H1 (cell line): ENCODE data around the gene WDR37. TPM values are rescaled to one million over a fixed set of nuclear protein-coding genes. Genes with fewer than 3 reads are reported as not detected.

Experiments
- CTCF ChIA-PET: fragments of 300-600 bp; sonication (Branson Sonifier 250); formaldehyde crosslinking; loops from one replicate; lab custom pipeline; 2021; ENCODE audit not compliant: partially characterized antibody; lab: Charles Lee
- POLR2A ChIA-PET: fragments of 300-600 bp; sonication (Branson Sonifier 250); formaldehyde crosslinking; loops from one replicate; lab custom pipeline; 2021; ENCODE audit warnings: inconsistent platforms; ENCODE audit not compliant: partially characterized antibody; lab: Charles Lee
- DNase-seq, 2 experiments: peaks; one replicate each; pipeline versions ENCODE4 v3.0.0 to v3.0.0-alpha.2; 2010 to 2022; ENCODE audit warnings: low spot score in 2 of 2, low read depth in 1 of 2, mixed read lengths in 1 of 2
- FAIRE-seq: peaks from 2 replicates; lab custom pipeline; 2011; peaks lifted over from hg19 to GRCh38; lab: Jason Lieb, UNC
- H2AFZ ChIP-seq: 2 replicates; pipeline ENCODE4 v1.8.1; 2012; ENCODE audit warnings: low read length, inconsistent platforms
- H2AK5ac ChIP-seq: 2 replicates; pipeline ENCODE4 v1.6.1; 2013; ENCODE audit warnings: low read depth, low read length
- H2BK120ac ChIP-seq: replicated peaks from 2 replicates; pipeline ENCODE3; 2013; ENCODE audit warnings: low read depth, low read length, inconsistent platforms
- H2BK12ac ChIP-seq: 2 replicates; pipeline ENCODE4 v1.6.1; 2013; ENCODE audit warnings: low read depth, low read length
- H2BK15ac ChIP-seq: 2 replicates; pipeline ENCODE4 v1.6.1; 2013; ENCODE audit warnings: low read length
- H2BK20ac ChIP-seq: 2 replicates; pipeline ENCODE4 v1.6.1; 2013; ENCODE audit warnings: low read length
- H2BK5ac ChIP-seq: 2 replicates; pipeline ENCODE4 v1.6.1; 2013; ENCODE audit warnings: low read depth, low read length
- H3K14ac ChIP-seq: 2 replicates; pipeline ENCODE4 v1.6.1; 2013; ENCODE audit warnings: inconsistent platforms; ENCODE audit not compliant: insufficient read length
- H3K18ac ChIP-seq: 2 replicates; pipeline ENCODE4 v1.6.1; 2013; ENCODE audit warnings: low read length; ENCODE audit errors: extremely low read depth
- H3K23ac ChIP-seq: 2 replicates; pipeline ENCODE4 v1.6.1; 2013; ENCODE audit warnings: inconsistent platforms; ENCODE audit not compliant: insufficient read length
- H3K23me2 ChIP-seq: 2 replicates; pipeline ENCODE4 v1.6.1; 2013; ENCODE audit warnings: low read depth, low read length
- H3K27ac ChIP-seq: 2 replicates; pipeline ENCODE4 v1.6.1; 2011; ENCODE audit warnings: low read depth, low read length, inconsistent platforms
- H3K27me3 ChIP-seq, 4 experiments: replicated peaks in 1 of 4; 1 replicate in 1 of 4; 2 replicates in 3 of 4; pipeline versions ENCODE4 v1.6.1 to v1.8.1; 2011 to 2013; ENCODE audit warnings: low read length in 3 of 4, mild to moderate bottlenecking in 3 of 4, inconsistent platforms in 2 of 4, mixed read lengths in 2 of 4, moderate library complexity in 1 of 4; ENCODE audit not compliant: control insufficient read depth in 3 of 4, insufficient read depth in 3 of 4; ENCODE audit errors: extremely low read depth in 1 of 4
- H3K36me3 ChIP-seq, 4 experiments: 2 replicates each; pipeline versions ENCODE4 v1.6.1 to v1.8.1; 2011 to 2013; ENCODE audit warnings: mild to moderate bottlenecking in 4 of 4, low read length in 3 of 4, moderate library complexity in 2 of 4, control low read depth in 1 of 4, inconsistent platforms in 1 of 4; ENCODE audit not compliant: insufficient read depth in 4 of 4, control insufficient read depth in 2 of 4
- H3K4ac ChIP-seq: replicated peaks from 2 replicates; pipeline ENCODE3; 2013; ENCODE audit warnings: low read length, low read depth, mixed read lengths, inconsistent platforms; ENCODE audit not compliant: insufficient read length
- H3K4me1 ChIP-seq, 4 experiments: replicated peaks in 1 of 4; 1 replicate in 1 of 4; 2 replicates in 3 of 4; pipeline versions ENCODE4 v1.6.1 to v1.8.1; 2011 to 2013; ENCODE audit warnings: low read length in 3 of 4, inconsistent platforms in 2 of 4, mixed read lengths in 1 of 4; ENCODE audit not compliant: insufficient read depth in 4 of 4, control insufficient read depth in 3 of 4
- H3K4me2 ChIP-seq, 2 experiments: 2 replicates each; pipeline versions ENCODE4 v1.6.1 to v1.8.1; 2011 to 2013; ENCODE audit warnings: low read depth in 2 of 2, low read length in 2 of 2, control low read depth in 1 of 2, inconsistent platforms in 1 of 2, mild to moderate bottlenecking in 1 of 2; ENCODE audit not compliant: insufficient read depth in 1 of 2
- H3K4me3 ChIP-seq, 4 experiments: fragments of 200-600, 300-600 bp in 1 of 4; sonication (generic), shearing (Covaris generic), sonication (Bioruptor Twin) in 1 of 4; 2 replicates each; pipeline versions ENCODE4 v1.5.1 to v1.8.1; 2011 to 2016; ENCODE audit warnings: low read length in 4 of 4, low read depth in 3 of 4, control low read depth in 2 of 4, inconsistent platforms in 2 of 4, mild to moderate bottlenecking in 2 of 4, mixed read lengths in 1 of 4, moderate library complexity in 1 of 4; ENCODE audit not compliant: insufficient read depth in 2 of 4; ENCODE audit errors: extremely low read depth in 1 of 4
- H3K56ac ChIP-seq: replicated peaks from 2 replicates; pipeline ENCODE3; 2013; ENCODE audit warnings: low read depth, mild to moderate bottlenecking, mixed read lengths, low read length, inconsistent platforms; ENCODE audit not compliant: insufficient read length
- H3K79me1 ChIP-seq: 2 replicates; pipeline ENCODE4 v1.6.1; 2013; ENCODE audit warnings: low read depth, low read length, control low read depth
- H3K79me2 ChIP-seq, 2 experiments: 2 replicates each; pipeline versions ENCODE4 v1.6.1 to v1.8.1; 2012 to 2013; ENCODE audit warnings: low read length in 2 of 2, mild to moderate bottlenecking in 2 of 2, inconsistent platforms in 1 of 2; ENCODE audit not compliant: insufficient read depth in 2 of 2, control insufficient read depth in 1 of 2
- H3K9ac ChIP-seq, 4 experiments: replicated peaks in 1 of 4; 1 replicate in 1 of 4; 2 replicates in 3 of 4; pipeline versions ENCODE4 v1.6.1 to v1.8.1; 2011 to 2013; ENCODE audit warnings: low read depth in 3 of 4, low read length in 3 of 4, control low read depth in 2 of 4, mild to moderate bottlenecking in 2 of 4, moderate library complexity in 2 of 4, inconsistent platforms in 1 of 4; ENCODE audit errors: extremely low read depth in 1 of 4
- H3K9me3 ChIP-seq, 2 experiments: 2 replicates each; pipeline versions ENCODE4 v1.6.1 to v1.8.1; 2012 to 2013; ENCODE audit warnings: mild to moderate bottlenecking in 2 of 2, moderate library complexity in 2 of 2, control low read depth in 1 of 2, inconsistent platforms in 1 of 2, low read depth in 1 of 2, low read length in 1 of 2, mixed read lengths in 1 of 2; ENCODE audit not compliant: insufficient read depth in 2 of 2
- H4K20me1 ChIP-seq, 2 experiments: replicated peaks in 1 of 2; 2 replicates each; pipeline versions ENCODE3 to v1.8.1; 2011 to 2013; ENCODE audit warnings: inconsistent platforms in 2 of 2, low read length in 2 of 2, mild to moderate bottlenecking in 1 of 2; ENCODE audit not compliant: insufficient read depth in 2 of 2, control insufficient read depth in 1 of 2
- H4K5ac ChIP-seq: 2 replicates; pipeline ENCODE4 v1.6.1; 2013; ENCODE audit warnings: low read length, low read depth, mixed read lengths, inconsistent platforms; ENCODE audit not compliant: insufficient read length
- H4K8ac ChIP-seq: 2 replicates; pipeline ENCODE4 v1.8.0; 2013; ENCODE audit warnings: mild to moderate bottlenecking, moderate library complexity, low read length, inconsistent platforms; ENCODE audit not compliant: insufficient read depth; ENCODE audit errors: extremely low read depth
- H4K91ac ChIP-seq: replicated peaks from 2 replicates; pipeline ENCODE3; 2013; ENCODE audit warnings: low read length, mixed read lengths, inconsistent platforms; ENCODE audit not compliant: insufficient read length
- GABPA ChIP-seq: IDR thresholded peaks from 2 replicates; pipeline ENCODE4 v1.6.1; 2011; ENCODE audit warnings: mild to moderate bottlenecking, low read length, moderate library complexity, borderline replicate concordance; ENCODE audit not compliant: insufficient read depth
- GTF2F1 ChIP-seq: IDR thresholded peaks from 2 replicates; pipeline ENCODE4 v1.6.1; 2012; ENCODE audit warnings: low read depth, low read length, improper control_type of control experiment, borderline replicate concordance
- HDAC6 ChIP-seq: IDR thresholded peaks from one replicate; pipeline ENCODE4 v1.7.1; 2012; ENCODE audit warnings: low read depth, mild to moderate bottlenecking, inconsistent platforms, low read length, moderate library complexity
- POU5F1 ChIP-seq: IDR thresholded peaks from 2 replicates; pipeline ENCODE4 v1.6.1; 2011; ENCODE audit warnings: low read depth, mild to moderate bottlenecking, low read length, moderate library complexity
- SIN3A ChIP-seq, 2 experiments: IDR thresholded peaks in 1 of 2; conservative IDR thresholded peaks in 1 of 2; 2 replicates each; pipeline ENCODE4 v1.6.1; 2011 to 2012; ENCODE audit warnings: low read length in 2 of 2, improper control_type of control experiment in 1 of 2, low read depth in 1 of 2, mild to moderate bottlenecking in 1 of 2
- SP1 ChIP-seq: IDR thresholded peaks from 2 replicates; pipeline ENCODE4 v1.6.1; 2011; ENCODE audit warnings: low read depth, low read length
- WGBS, 2 experiments: shearing (Covaris generic) in 1 of 2; methylation state at CpG; one replicate each; pipeline versions ENCODE4 v1.1.6 to v1.1.7; 2013 to 2015; ENCODE audit warnings: low lambda C conversion rate in 2 of 2, mixed read lengths in 2 of 2, inconsistent platforms in 1 of 2, low coverage in 1 of 2, missing lambda C conversion rate in 1 of 2; ENCODE audit not compliant: insufficient replicate concordance in 2 of 2, insufficient coverage in 1 of 2, insufficient read length in 1 of 2; ENCODE audit errors: extremely low coverage in 1 of 2, missing lambda C conversion rate in 1 of 2; 5-methylcytosine and 5-hydroxymethylcytosine counted together
- polyA plus RNA-seq, 7 experiments: library from polyadenylated mRNA; depleted of rRNA in 3 of 7; stranded (reverse) in 5 of 7; unstranded in 2 of 7; fragments of >200 nt in 5 of 7; fragments of 200-250 nt in 2 of 7; gene quantifications; 1 replicate in 5 of 7; 2 replicates in 1 of 7; 4 replicates in 1 of 7; pipeline versions ENCODE4 v1.2.1 to v1.2.3, GENCODE V29; 2011 to 2013; ENCODE audit warnings: missing spikeins in 2 of 7, mixed read lengths in 2 of 7
- total RNA-seq: library from RNA; stranded (reverse); fragmentation: NEBNext Ultra II Directional; extraction: Animal tissue kit (Norgen Biotek cat#: 25700); gene quantifications from 2 replicates; pipeline ENCODE4 v1.2.1, GENCODE V29; 2021
- TF ChIP-seq, protein P1 (sequence below): IDR thresholded peaks from 2 replicates; pipeline ENCODE4 v1.6.1; 2011; ENCODE audit warnings: low read length, improper control_type of control experiment

The WDR37 gene
- total and polyA plus RNA-seq, 2 of the 8 experiments (the other 6 are each of a cell fraction or from before 2014, with no cell fraction given), result 9.6 to 12.0 TPM

GRCh38 chr10:1132584-1132983, 76.4 kb downstream of the WDR37 start:
- Histone ChIP-seq H3K27ac (no peak overlapping the region), H4K5ac (no peak overlapping the region), H3K4me2 (no peak overlapping the region), H2BK120ac (no peak overlapping the region), H3K56ac (no peak overlapping the region), H3K4me3 (no peak overlapping the region), H2BK5ac (no peak overlapping the region), H2BK20ac (no peak overlapping the region), H3K9me3 (no peaks in the 10 kb centered on the region; a peak in 1 of 4 replicates), H3K4me1 (no peaks in the 10 kb centered on the region; a peak in 2 of 7 replicates), H2BK15ac (no peak overlapping the region), H3K79me2 (no peaks in the 10 kb centered on the region), H2BK12ac (no peak overlapping the region), H4K20me1 (no peaks in the 10 kb centered on the region), H2AK5ac (no peak overlapping the region), H2AFZ (no peak overlapping the region), H4K91ac (no peak overlapping the region), H3K18ac (no peak overlapping the region), H3K14ac (no peak overlapping the region), H3K27me3 (no peaks in the 10 kb centered on the region), H3K9ac (no peak overlapping the region), H3K23ac (no peak overlapping the region), H3K4ac (no peak overlapping the region), H3K79me1 (no peaks in the 10 kb centered on the region), H3K36me3 (peaks cover 6 to 14% (median 8%) of the 10 kb centered on the region in 4 experiments; a peak in 6 of 8 replicates), H4K8ac (no peak overlapping the region), H3K23me2 (no peaks in the 10 kb centered on the region)
- peak in 1 of 2 experiments; percentile 40 for DNase-seq
- ChIA-PET POLR2A (no interaction called here), CTCF (interaction anchor here (1.3 kb wide), 1 partner anchor 22 kb away, joined by 3 read pairs; no protein-coding TSS in a partner anchor)
- WGBS, 2 experiments, result 84% methylated on average over 10 of the region's 10 CpGs; no CpG with 5 or more reads in 1 of the 2 experiments
- TF ChIP-seq SIN3A (conservative IDR thresholded peaks at IDR 0.05 in 1 of 2, IDR thresholded peaks at IDR 0.05 in 1 of 2; ENCODE audit: low read depth in 1 of 2, low read length in 2 of 2) (no peak), POU5F1 (no peak), GABPA (no peak), GTF2F1 (no peak), HDAC6 (no peak), SP1 (no peak)
- TF ChIP-seq, protein P1, sequence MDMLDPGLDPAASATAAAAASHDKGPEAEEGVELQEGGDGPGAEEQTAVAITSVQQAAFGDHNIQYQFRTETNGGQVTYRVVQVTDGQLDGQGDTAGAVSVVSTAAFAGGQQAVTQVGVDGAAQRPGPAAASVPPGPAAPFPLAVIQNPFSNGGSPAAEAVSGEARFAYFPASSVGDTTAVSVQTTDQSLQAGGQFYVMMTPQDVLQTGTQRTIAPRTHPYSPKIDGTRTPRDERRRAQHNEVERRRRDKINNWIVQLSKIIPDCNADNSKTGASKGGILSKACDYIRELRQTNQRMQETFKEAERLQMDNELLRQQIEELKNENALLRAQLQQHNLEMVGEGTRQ, result no peak
- FAIRE-seq, result no peak
